Neural cell (in vitro differentiated cells): ENCODE data around the gene FASTK. TPM values are rescaled to one million over a fixed set of nuclear protein-coding genes. Genes with fewer than 3 reads are reported as not detected.

Experiments used
- H2AFZ ChIP-seq: fragments of 200-600, 300-800 bp; sonication (generic), shearing (Covaris generic); 2 replicates; pipeline ENCODE4 v1.6.0; 2014; ENCODE audit warnings: low read depth, mild to moderate bottlenecking, antibody characterized with exemption, low read length, moderate library complexity
- H3F3A ChIP-seq: fragments of 200-600 bp; shearing (Covaris generic); 2 replicates; pipeline ENCODE4 v1.6.1; 2016; ENCODE audit warnings: mild to moderate bottlenecking, moderate library complexity, mixed read lengths, antibody characterized with exemption, low read length; ENCODE audit not compliant: insufficient read depth, poor library complexity, severe bottlenecking
- H3K27ac ChIP-seq: fragments of 200-600, 300-800 bp; sonication (generic), shearing (Covaris generic); 2 replicates; pipeline ENCODE4 v1.5.1; 2014; ENCODE audit warnings: mild to moderate bottlenecking, low read length, moderate library complexity
- H3K27me3 ChIP-seq: fragments of 300-800, 200-600 bp; sonication (generic), shearing (Covaris generic); 2 replicates; pipeline ENCODE4 v1.6.0; 2014; ENCODE audit warnings: mild to moderate bottlenecking, low read depth, low read length, moderate library complexity; ENCODE audit not compliant: insufficient read depth
- H3K36me3 ChIP-seq: fragments of 300-800, 200-600 bp; sonication (generic), shearing (Covaris generic); 2 replicates; pipeline ENCODE4 v1.5.1; 2014; ENCODE audit warnings: mild to moderate bottlenecking, antibody characterized with exemption, low read length, moderate library complexity; ENCODE audit not compliant: insufficient read depth
- H3K4me2 ChIP-seq: fragments of 300-800, 200-600 bp; sonication (generic), shearing (Covaris generic); 2 replicates; pipeline ENCODE4 v1.6.0; 2014; ENCODE audit warnings: mild to moderate bottlenecking, low read length
- H3K4me3 ChIP-seq: fragments of 300-800, 200-600 bp; sonication (generic), shearing (Covaris generic); 2 replicates; pipeline ENCODE4 v1.5.1; 2014; ENCODE audit warnings: mild to moderate bottlenecking, low read length, moderate library complexity
- H3K79me2 ChIP-seq: fragments of 200-600 bp; shearing (Covaris generic); replicated peaks from 2 replicates; pipeline ENCODE4 v1.6.0; 2014; ENCODE audit warnings: mild to moderate bottlenecking, low read length, moderate library complexity; ENCODE audit not compliant: insufficient read depth
- H3K9ac ChIP-seq: fragments of 300-800, 200-600 bp; sonication (generic), shearing (Covaris generic); 2 replicates; pipeline ENCODE4 v1.6.1; 2016; ENCODE audit warnings: mild to moderate bottlenecking, low read length, mixed read lengths
- H3K9me2 ChIP-seq: fragments of 200-600 bp; shearing (Covaris generic); 2 replicates; pipeline ENCODE4 v1.6.1; 2016; ENCODE audit warnings: mild to moderate bottlenecking, low read length, mixed read lengths; ENCODE audit not compliant: insufficient read depth
- H3K9me3 ChIP-seq: fragments of 200-600, 300-800 bp; sonication (generic), shearing (Covaris generic); 2 replicates; pipeline ENCODE4 v1.6.1; 2016; ENCODE audit warnings: mild to moderate bottlenecking, mixed run types, low read length, moderate library complexity, mixed read lengths
- H4K20me1 ChIP-seq: fragments of 200-600 bp; shearing (Covaris generic); 2 replicates; pipeline ENCODE4 v1.6.1; 2016; ENCODE audit warnings: mild to moderate bottlenecking, mixed run types; ENCODE audit not compliant: insufficient read depth
- CTCF ChIP-seq: fragments of 450-650 bp; IDR thresholded peaks from 2 replicates; pipeline ENCODE4 v1.5.1; 2014; ENCODE audit warnings: antibody characterized with exemption, mild to moderate bottlenecking, moderate library complexity; ENCODE audit not compliant: poor library complexity, severe bottlenecking
- EP300 ChIP-seq: fragments of 450-650 bp; conservative IDR thresholded peaks from 2 replicates; pipeline ENCODE4 v1.6.1; 2014; ENCODE audit warnings: antibody characterized with exemption, mild to moderate bottlenecking, moderate library complexity; ENCODE audit not compliant: poor library complexity, severe bottlenecking
- EZH2 ChIP-seq: fragments of 200-600, 300-800 bp; shearing (Covaris generic), sonication (generic); IDR thresholded peaks from 2 replicates; pipeline ENCODE4 v1.6.1; 2014; ENCODE audit warnings: antibody characterized with exemption, low read length, borderline replicate concordance, mild to moderate bottlenecking; ENCODE audit not compliant: insufficient read depth, poor library complexity, severe bottlenecking
- MXI1 ChIP-seq: fragments of 450-650 bp; conservative IDR thresholded peaks from 2 replicates; pipeline ENCODE4 v1.6.1; 2014; ENCODE audit warnings: antibody characterized with exemption, mild to moderate bottlenecking; ENCODE audit not compliant: poor library complexity, severe bottlenecking
- POLR2AphosphoS5 ChIP-seq: IDR thresholded peaks from 2 replicates; pipeline ENCODE4 v1.6.1; 2012
- RAD21 ChIP-seq: fragments of 450-650 bp; conservative IDR thresholded peaks from 2 replicates; pipeline ENCODE4 v1.6.1; 2014; ENCODE audit warnings: antibody characterized with exemption, mild to moderate bottlenecking, moderate library complexity
- REST ChIP-seq: IDR thresholded peaks from 2 replicates; pipeline ENCODE4 v1.6.1; 2012; ENCODE audit warnings: borderline replicate concordance
- SMC3 ChIP-seq: fragments of 450-650 bp; conservative IDR thresholded peaks from 2 replicates; pipeline ENCODE4 v1.6.1; 2014; ENCODE audit warnings: antibody characterized with exemption, mild to moderate bottlenecking, moderate library complexity; ENCODE audit not compliant: poor library complexity
- TAF1 ChIP-seq: IDR thresholded peaks from 2 replicates; pipeline ENCODE4 v1.6.1; 2012; ENCODE audit warnings: low read depth
- polyA plus RNA-seq: library from polyadenylated mRNA; depleted of rRNA; stranded (reverse); fragments of >200 nt; gene quantifications from 2 replicates; pipeline ENCODE4 v1.2.3, GENCODE V29; 2014

Gene FASTK
- polyA plus RNA-seq, 1 donor from 2014 or later = 147 TPM

- no peak for TF ChIP-seq MXI1
- TF ChIP-seq POLR2AphosphoS5 = no peak
- no peak for TF ChIP-seq TAF1
- TF ChIP-seq RAD21 = no peak
- no peak for TF ChIP-seq CTCF
- TF ChIP-seq REST = no peak
- TF ChIP-seq EP300 = no peak
- no peak for TF ChIP-seq SMC3
- no peak for TF ChIP-seq EZH2
- no peak overlapping the region for H3K4me3 ChIP-seq
- no peaks in the 10 kb centered on the region for H3K9me3 ChIP-seq
- H3K27ac ChIP-seq = no peak overlapping the region
- no peaks in the 10 kb centered on the region for H3K79me2 ChIP-seq
- no peak overlapping the region for H3K9ac ChIP-seq
- H2AFZ ChIP-seq = no peak overlapping the region
- H3K4me2 ChIP-seq = no peak overlapping the region
- H3K36me3 ChIP-seq = no peaks in the 10 kb centered on the region
- H3K9me2 ChIP-seq = no peaks in the 10 kb centered on the region
- no peaks in the 10 kb centered on the region for H3K27me3 ChIP-seq
- H3F3A ChIP-seq = no peaks in the 10 kb centered on the region
- H4K20me1 ChIP-seq = no peaks in the 10 kb centered on the region
Measured at GRCh38 chr7:151038951-151039849, 41.4 kb downstream of the FASTK start.

GRCh38 chr7:151035902-151036301, 44.7 kb downstream of the FASTK start:
- no peaks in the 10 kb centered on the region for H3K9me3 ChIP-seq
- no peak overlapping the region for H3K27ac ChIP-seq
- no peaks in the 10 kb centered on the region for H3K9me2 ChIP-seq
- H2AFZ ChIP-seq = no peak overlapping the region
- H3F3A ChIP-seq = no peaks in the 10 kb centered on the region
- no peaks in the 10 kb centered on the region for H3K79me2 ChIP-seq
- H3K27me3 ChIP-seq = no peaks in the 10 kb centered on the region
- no peak overlapping the region for H3K4me2 ChIP-seq
- H3K9ac ChIP-seq = no peak overlapping the region
- no peaks in the 10 kb centered on the region for H3K36me3 ChIP-seq
- no peak for TF ChIP-seq TAF1
- TF ChIP-seq MXI1 = no peak
- no peak for TF ChIP-seq SMC3
- no peak for TF ChIP-seq EP300
- no peak for TF ChIP-seq EZH2
- no peak overlapping the region for H3K4me3 ChIP-seq
- H4K20me1 ChIP-seq = no peaks in the 10 kb centered on the region
